HG02610 (cell line): Measurements from ENCODE around the gene SCGB1C1.
"Not testable (repeated sequence)": the region's sequence is repeated elsewhere in the genome, so short reads cannot be mapped to it uniquely, and the experiment has no call there.

Experiments used
- ATAC-seq: cut with Tn5 transposase; IDR thresholded peaks from one replicate; pipeline ENCODE4 v1.9.1; 2021; ENCODE audit warnings: mild to moderate bottlenecking, moderate library complexity; ENCODE audit not compliant: unreplicated experiment

The SCGB1C1 gene

GRCh38 chr11:216081-216974 is 23.4 kb downstream of the SCGB1C1 start:
- no peak for ATAC-seq

GRCh38 chr11:217704-218103 is 24.8 kb downstream of the SCGB1C1 start:
- no peak for ATAC-seq

- ATAC-seq, result no peak
These were observed 26.1 kb downstream of the SCGB1C1 start for GRCh38 chr11:218815-219593.

- ATAC-seq, result not testable (repeated sequence)
These were observed 27.9 kb downstream of the SCGB1C1 start for GRCh38 chr11:220641-221215.

DNA sequence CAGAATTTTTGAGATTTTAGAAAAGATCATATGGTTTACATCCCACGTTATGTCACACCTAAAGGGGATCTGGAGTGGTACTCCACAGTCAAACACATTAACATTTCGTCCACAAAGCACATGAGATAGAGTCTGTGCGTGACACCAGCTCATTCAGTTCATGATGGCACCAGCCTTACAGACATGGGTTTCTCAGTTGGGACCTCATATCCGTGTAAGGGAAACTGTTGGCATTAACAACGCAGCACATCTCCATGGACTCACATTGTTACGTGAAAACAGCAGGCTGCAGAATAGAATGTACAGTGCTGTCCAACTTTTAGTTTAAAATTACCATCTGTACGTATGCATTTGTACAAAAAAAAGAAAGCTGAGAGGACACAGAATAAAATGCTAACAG is 28.7 kb downstream of the SCGB1C1 start:
- ATAC-seq, result no peak

DNA sequence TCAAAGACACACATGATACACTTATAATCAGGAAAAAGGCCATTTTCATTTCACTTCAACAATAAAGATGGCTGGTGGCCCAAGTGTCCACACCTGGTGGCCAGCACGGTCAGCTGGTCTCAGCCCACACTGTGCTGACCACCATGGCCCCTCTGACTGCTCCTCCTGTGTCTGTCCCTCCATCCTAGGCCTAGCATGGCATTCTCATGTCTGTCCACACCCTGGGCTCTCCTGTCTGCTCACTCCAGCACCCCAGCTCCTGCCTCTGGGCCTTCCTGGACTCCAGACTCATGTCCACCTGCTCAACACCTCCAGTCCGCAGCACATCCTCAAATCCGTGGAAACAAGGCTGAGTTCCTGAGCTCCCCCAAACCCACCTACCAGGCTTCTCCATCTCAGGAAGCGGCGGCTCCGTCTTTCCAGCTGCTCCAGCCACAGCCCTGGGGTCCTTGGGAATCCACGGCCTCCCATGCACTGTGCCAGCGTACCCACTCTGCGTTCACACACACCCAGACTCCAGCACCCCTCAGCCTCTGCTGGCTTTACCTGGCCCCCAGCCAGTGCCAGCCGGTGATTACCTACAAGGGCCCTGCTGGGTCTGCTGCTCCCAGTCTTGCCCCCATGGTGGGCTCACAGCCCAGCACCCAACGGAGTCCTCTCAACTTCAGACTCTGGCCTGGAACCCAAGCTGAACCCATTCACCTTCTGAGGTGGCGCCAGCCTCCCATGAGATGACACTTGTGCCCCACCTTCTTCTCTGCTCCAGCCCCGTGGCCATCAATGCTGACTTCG is 29.3 kb downstream of the SCGB1C1 start:
- ATAC-seq, result no peak

DNA sequence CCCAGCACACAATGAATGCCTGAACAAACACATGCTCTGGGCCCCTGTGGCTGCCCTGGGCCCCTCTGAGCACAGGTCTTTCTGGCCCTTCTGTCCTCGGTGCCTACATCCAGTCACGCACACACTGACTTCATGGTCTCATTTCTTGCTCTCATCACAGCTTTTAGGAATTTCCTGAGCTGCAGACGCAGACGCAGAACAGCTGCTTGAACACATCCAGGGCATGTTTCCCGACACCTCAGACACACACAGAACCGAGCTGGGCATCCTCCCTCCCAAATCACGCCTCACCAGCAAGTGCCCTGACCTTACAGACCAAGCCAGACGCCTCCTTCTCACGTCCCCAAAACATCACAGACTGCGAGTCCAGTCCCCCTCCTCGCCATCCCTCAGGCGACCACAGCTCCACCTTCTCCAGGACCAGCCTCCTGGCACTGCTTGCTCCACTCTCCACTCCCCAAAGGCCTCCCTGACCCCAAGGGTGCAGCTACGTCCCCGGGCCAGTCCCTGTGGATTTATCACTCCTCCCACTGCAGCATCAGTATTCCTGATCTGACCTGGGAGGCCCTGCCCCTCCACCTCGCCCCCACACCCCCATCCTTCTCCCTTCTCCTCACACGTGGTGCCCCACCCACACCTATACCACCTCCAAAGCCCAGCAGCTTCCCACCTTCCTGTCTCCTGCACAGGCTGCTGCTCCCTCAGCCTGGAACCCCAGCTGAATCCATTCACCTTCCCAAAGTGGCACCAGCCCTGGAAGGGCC is 30.3 kb downstream of the SCGB1C1 start:
- ATAC-seq, result no peak

DNA sequence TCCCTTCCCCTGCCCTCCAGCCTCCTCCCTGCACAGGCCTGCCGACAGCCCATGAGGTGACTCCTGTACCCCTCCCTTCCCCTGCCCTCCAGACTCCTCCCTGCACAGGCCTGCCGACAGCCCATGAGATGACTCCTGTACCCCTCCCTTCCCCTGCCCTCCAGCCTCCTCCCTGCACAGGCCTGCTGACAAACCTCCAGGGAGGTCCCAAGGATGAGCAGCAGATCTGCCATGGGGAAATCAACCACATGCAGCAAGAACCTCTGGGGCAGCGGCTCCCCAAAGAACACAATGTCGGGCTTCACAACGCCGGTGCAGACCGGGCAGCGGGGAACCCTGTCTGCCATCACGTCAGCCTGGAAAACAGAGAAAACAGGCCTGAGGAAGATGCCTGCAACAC is 31.0 kb downstream of the SCGB1C1 start:
- ATAC-seq, result no peak

GRCh38 chr11:224424-224823 is 31.5 kb downstream of the SCGB1C1 start:
- no peak for ATAC-seq

- ATAC-seq, result peak; percentile 73
These were observed 33.0 kb downstream of the SCGB1C1 start for GRCh38 chr11:225734-226453.

- ATAC-seq, result no peak
These were observed 35.0 kb downstream of the SCGB1C1 start for GRCh38 chr11:227824-228379.

GRCh38 chr11:230431-230830 is 37.6 kb downstream of the SCGB1C1 start:
- ATAC-seq, result no peak

- ATAC-seq, result no peak
These were observed 40.1 kb downstream of the SCGB1C1 start for GRCh38 chr11:232783-233565.

GRCh38 chr11:235180-235579 is 42.3 kb downstream of the SCGB1C1 start:
- ATAC-seq, result no peak

GRCh38 chr11:235609-235996 is 42.7 kb downstream of the SCGB1C1 start:
- ATAC-seq, result peak; percentile 3

GRCh38 chr11:235997-236773 is 43.3 kb downstream of the SCGB1C1 start, which contains the start of gene SIRT3:
Gene SIRT3, minus strand, starts transcription at chr11:236342. Its CDS starts 14 bp downstream, at chr11:236328.
- ATAC-seq, result peak; percentile 73
